WTC11 (cell line): ENCODE data around the gene MAN1A2. TPM values are rescaled to one million over a fixed set of nuclear protein-coding genes. Genes with fewer than 3 reads are reported as not detected.

Experiments used
- ATAC-seq: fragments of 200-7000 bp; cut with Tn5 transposase; 2 replicates; pipeline ENCODE4 v1.10.0; 2021; ENCODE audit warnings: mild to moderate bottlenecking, moderate library complexity
- CTCF ChIA-PET: fragments of 300-600 bp; sonication (Branson Sonifier 250); formaldehyde crosslinking; loops from one replicate; lab custom pipeline; 2021; ENCODE audit warnings: antibody characterized with exemption; lab: Charles Lee
- POLR2A ChIA-PET: fragments of 350-600 bp; sonication (Branson Sonifier 250); formaldehyde crosslinking; loops from one replicate; lab custom pipeline; 2021; ENCODE audit warnings: antibody characterized with exemption; lab: Charles Lee
- DNase-seq: peaks from one replicate; pipeline ENCODE4 v3.0.0; 2021; ENCODE audit warnings: low spot score
- H3K27ac Mint-ChIP-seq: 2 replicates; pipeline ENCODE4 v1.8.0; 2021; ENCODE audit warnings: mixed read lengths
- H3K27me3 Mint-ChIP-seq: 2 replicates; pipeline ENCODE4 v1.8.0; 2021; ENCODE audit warnings: low read depth, mild to moderate bottlenecking, moderate library complexity, mixed read lengths
- H3K36me3 Mint-ChIP-seq: 2 replicates; pipeline ENCODE4 v1.8.0; 2021; ENCODE audit warnings: mixed read lengths
- H3K4me1 Mint-ChIP-seq: 2 replicates; pipeline ENCODE4 v1.8.0; 2022; ENCODE audit warnings: mixed read lengths
- H3K4me3 Mint-ChIP-seq: 2 replicates; pipeline ENCODE4 v1.8.0; 2021; ENCODE audit warnings: mild to moderate bottlenecking, moderate library complexity, mixed read lengths
- H3K9me3 Mint-ChIP-seq: 2 replicates; pipeline ENCODE4 v1.8.0; 2021; ENCODE audit warnings: mixed read lengths
- CREM ChIP-seq: sonication (generic); formaldehyde crosslinking; IDR thresholded peaks from 2 replicates; pipeline ENCODE4 v1.8.1; 2022; ENCODE audit warnings: mild to moderate bottlenecking, missing genetic modification reagents, moderate library complexity
- GABPB1 ChIP-seq: sonication (generic); formaldehyde crosslinking; IDR thresholded peaks from 2 replicates; pipeline ENCODE4 v1.8.1; 2023; ENCODE audit warnings: mild to moderate bottlenecking, missing genetic modification reagents
- GTF2I ChIP-seq: fragments of 250-450 bp; sonication (Bioruptor Pico); conservative IDR thresholded peaks from 2 replicates; pipeline ENCODE4 v1.4.0; 2021; ENCODE audit warnings: mild to moderate bottlenecking
- IRF2 ChIP-seq: sonication (generic); formaldehyde crosslinking; IDR thresholded peaks from 2 replicates; pipeline ENCODE4 v1.8.0; 2022; ENCODE audit warnings: low read depth, missing genetic modification reagents, borderline replicate concordance
- JUN ChIP-seq: sonication (generic); formaldehyde crosslinking; IDR thresholded peaks from 2 replicates; pipeline ENCODE4 v1.8.0; 2023; ENCODE audit warnings: mild to moderate bottlenecking, missing genetic modification reagents
- NR1H2 ChIP-seq: sonication (generic); formaldehyde crosslinking; IDR thresholded peaks from 2 replicates; pipeline ENCODE4 v1.9.0; 2021; ENCODE audit warnings: mild to moderate bottlenecking, moderate library complexity, missing genetic modification reagents
- SMAD4 ChIP-seq: sonication (generic); formaldehyde crosslinking; IDR thresholded peaks from 2 replicates; pipeline ENCODE4 v1.8.0; 2022; ENCODE audit warnings: mild to moderate bottlenecking, missing genetic modification reagents
- SP1 ChIP-seq: sonication (generic); formaldehyde crosslinking; conservative IDR thresholded peaks from 2 replicates; pipeline ENCODE4 v1.8.1; 2022; ENCODE audit warnings: missing genetic modification reagents
- total RNA-seq: library from RNA; stranded (reverse); gene quantifications from 3 replicates; pipeline ENCODE4 v1.2.3, GENCODE V29; 2021
- TF ChIP-seq, protein P1 (sequence below): sonication (generic); formaldehyde crosslinking; IDR thresholded peaks from 2 replicates; pipeline ENCODE4 v1.8.1; 2022; ENCODE audit warnings: low read depth, mild to moderate bottlenecking, moderate library complexity, missing genetic modification reagents, borderline replicate concordance
- TF ChIP-seq, protein P2 (sequence below): sonication (generic); formaldehyde crosslinking; IDR thresholded peaks from 2 replicates; pipeline ENCODE4 v1.8.1; 2023; ENCODE audit warnings: mild to moderate bottlenecking, missing genetic modification reagents, moderate library complexity
- TF ChIP-seq, protein P3 (sequence below): sonication (generic); formaldehyde crosslinking; IDR thresholded peaks from 2 replicates; pipeline ENCODE4 v1.8.1; 2022; ENCODE audit warnings: missing genetic modification reagents, borderline replicate concordance
- TF ChIP-seq, protein P4 (sequence below): sonication (generic); formaldehyde crosslinking; IDR thresholded peaks from 2 replicates; pipeline ENCODE4 v1.8.1; 2023; ENCODE audit warnings: mild to moderate bottlenecking, missing genetic modification reagents
- TF ChIP-seq, protein P5 (sequence below): sonication (generic); formaldehyde crosslinking; IDR thresholded peaks from 2 replicates; pipeline ENCODE4 v1.8.0; 2023; ENCODE audit warnings: mild to moderate bottlenecking, missing genetic modification reagents
- TF ChIP-seq, protein P6 (sequence below): sonication (generic); formaldehyde crosslinking; IDR thresholded peaks from 2 replicates; pipeline ENCODE4 v1.8.0; 2022; ENCODE audit warnings: missing genetic modification reagents
- TF ChIP-seq, protein P7 (sequence below): sonication (generic); formaldehyde crosslinking; IDR thresholded peaks from 2 replicates; pipeline ENCODE4 v1.8.0; 2022; ENCODE audit warnings: mild to moderate bottlenecking, missing genetic modification reagents

The MAN1A2 gene
- total RNA-seq, 1 experiment from 2014 or later = 16.0 TPM

DNA sequence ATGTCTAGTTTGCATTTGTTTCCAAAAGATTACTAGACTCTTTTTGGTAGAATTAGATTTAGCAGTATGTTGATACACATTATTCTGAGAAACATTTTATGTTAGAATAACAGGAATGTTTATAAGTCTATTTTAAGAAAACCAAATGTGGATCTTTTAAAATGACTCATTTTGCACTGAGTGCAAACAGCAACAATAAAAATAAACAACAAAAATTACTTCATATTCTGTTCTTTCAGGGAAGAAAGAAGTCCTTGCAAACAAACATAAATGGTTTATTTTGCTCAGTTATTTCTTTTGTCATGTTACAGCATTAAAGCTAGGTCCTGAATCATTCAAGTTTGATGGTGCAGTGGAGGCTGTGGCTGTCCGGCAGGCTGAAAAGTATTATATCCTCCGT lies 131.8 kb downstream of the MAN1A2 start:
- ATAC-seq = no peak

More for the DNA sequence above, 131.8 kb downstream of the MAN1A2 start:
- Mint-ChIP-seq H3K27ac (no peak overlapping the region), H3K4me3 (no peak overlapping the region), H3K9me3 (no peaks in the 10 kb centered on the region), H3K36me3 (no peaks in the 10 kb centered on the region), H3K4me1 (peaks cover 3% of the 10 kb centered on the region; the same call in 1 of the 2 replicates), H3K27me3 (no peaks in the 10 kb centered on the region)
- TF ChIP-seq GABPB1 (CRISPR knock-in tag) (no peak), NR1H2 (CRISPR knock-in tag) (no peak), SMAD4 (CRISPR knock-in tag) (no peak), CREM (CRISPR knock-in tag) (no peak), JUN (no peak), GTF2I (CRISPR knock-in tag) (no peak), IRF2 (CRISPR knock-in tag) (no peak), SP1 (no peak)
- TF ChIP-seq, protein P1, sequence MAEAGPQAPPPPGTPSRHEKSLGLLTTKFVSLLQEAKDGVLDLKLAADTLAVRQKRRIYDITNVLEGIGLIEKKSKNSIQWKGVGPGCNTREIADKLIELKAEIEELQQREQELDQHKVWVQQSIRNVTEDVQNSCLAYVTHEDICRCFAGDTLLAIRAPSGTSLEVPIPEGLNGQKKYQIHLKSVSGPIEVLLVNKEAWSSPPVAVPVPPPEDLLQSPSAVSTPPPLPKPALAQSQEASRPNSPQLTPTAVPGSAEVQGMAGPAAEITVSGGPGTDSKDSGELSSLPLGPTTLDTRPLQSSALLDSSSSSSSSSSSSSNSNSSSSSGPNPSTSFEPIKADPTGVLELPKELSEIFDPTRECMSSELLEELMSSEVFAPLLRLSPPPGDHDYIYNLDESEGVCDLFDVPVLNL (CRISPR knock-in tag) = no peak
- TF ChIP-seq, protein P2, sequence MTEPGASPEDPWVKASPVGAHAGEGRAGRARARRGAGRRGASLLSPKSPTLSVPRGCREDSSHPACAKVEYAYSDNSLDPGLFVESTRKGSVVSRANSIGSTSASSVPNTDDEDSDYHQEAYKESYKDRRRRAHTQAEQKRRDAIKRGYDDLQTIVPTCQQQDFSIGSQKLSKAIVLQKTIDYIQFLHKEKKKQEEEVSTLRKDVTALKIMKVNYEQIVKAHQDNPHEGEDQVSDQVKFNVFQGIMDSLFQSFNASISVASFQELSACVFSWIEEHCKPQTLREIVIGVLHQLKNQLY = no peak
- TF ChIP-seq, protein P3, sequence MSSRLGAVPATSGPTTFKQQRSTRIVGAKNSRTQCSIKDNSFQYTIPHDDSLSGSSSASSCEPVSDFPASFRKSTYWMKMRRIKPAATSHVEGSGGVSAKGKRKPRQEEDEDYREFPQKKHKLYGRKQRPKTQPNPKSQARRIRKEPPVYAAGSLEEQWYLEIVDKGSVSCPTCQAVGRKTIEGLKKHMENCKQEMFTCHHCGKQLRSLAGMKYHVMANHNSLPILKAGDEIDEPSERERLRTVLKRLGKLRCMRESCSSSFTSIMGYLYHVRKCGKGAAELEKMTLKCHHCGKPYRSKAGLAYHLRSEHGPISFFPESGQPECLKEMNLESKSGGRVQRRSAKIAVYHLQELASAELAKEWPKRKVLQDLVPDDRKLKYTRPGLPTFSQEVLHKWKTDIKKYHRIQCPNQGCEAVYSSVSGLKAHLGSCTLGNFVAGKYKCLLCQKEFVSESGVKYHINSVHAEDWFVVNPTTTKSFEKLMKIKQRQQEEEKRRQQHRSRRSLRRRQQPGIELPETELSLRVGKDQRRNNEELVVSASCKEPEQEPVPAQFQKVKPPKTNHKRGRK (CRISPR knock-in tag) = no peak
- TF ChIP-seq, protein P4, sequence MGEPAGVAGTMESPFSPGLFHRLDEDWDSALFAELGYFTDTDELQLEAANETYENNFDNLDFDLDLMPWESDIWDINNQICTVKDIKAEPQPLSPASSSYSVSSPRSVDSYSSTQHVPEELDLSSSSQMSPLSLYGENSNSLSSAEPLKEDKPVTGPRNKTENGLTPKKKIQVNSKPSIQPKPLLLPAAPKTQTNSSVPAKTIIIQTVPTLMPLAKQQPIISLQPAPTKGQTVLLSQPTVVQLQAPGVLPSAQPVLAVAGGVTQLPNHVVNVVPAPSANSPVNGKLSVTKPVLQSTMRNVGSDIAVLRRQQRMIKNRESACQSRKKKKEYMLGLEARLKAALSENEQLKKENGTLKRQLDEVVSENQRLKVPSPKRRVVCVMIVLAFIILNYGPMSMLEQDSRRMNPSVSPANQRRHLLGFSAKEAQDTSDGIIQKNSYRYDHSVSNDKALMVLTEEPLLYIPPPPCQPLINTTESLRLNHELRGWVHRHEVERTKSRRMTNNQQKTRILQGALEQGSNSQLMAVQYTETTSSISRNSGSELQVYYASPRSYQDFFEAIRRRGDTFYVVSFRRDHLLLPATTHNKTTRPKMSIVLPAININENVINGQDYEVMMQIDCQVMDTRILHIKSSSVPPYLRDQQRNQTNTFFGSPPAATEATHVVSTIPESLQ (CRISPR knock-in tag) = no peak
- TF ChIP-seq, protein P5, sequence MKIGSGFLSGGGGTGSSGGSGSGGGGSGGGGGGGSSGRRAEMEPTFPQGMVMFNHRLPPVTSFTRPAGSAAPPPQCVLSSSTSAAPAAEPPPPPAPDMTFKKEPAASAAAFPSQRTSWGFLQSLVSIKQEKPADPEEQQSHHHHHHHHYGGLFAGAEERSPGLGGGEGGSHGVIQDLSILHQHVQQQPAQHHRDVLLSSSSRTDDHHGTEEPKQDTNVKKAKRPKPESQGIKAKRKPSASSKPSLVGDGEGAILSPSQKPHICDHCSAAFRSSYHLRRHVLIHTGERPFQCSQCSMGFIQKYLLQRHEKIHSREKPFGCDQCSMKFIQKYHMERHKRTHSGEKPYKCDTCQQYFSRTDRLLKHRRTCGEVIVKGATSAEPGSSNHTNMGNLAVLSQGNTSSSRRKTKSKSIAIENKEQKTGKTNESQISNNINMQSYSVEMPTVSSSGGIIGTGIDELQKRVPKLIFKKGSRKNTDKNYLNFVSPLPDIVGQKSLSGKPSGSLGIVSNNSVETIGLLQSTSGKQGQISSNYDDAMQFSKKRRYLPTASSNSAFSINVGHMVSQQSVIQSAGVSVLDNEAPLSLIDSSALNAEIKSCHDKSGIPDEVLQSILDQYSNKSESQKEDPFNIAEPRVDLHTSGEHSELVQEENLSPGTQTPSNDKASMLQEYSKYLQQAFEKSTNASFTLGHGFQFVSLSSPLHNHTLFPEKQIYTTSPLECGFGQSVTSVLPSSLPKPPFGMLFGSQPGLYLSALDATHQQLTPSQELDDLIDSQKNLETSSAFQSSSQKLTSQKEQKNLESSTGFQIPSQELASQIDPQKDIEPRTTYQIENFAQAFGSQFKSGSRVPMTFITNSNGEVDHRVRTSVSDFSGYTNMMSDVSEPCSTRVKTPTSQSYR = no peak
- TF ChIP-seq, protein P6, sequence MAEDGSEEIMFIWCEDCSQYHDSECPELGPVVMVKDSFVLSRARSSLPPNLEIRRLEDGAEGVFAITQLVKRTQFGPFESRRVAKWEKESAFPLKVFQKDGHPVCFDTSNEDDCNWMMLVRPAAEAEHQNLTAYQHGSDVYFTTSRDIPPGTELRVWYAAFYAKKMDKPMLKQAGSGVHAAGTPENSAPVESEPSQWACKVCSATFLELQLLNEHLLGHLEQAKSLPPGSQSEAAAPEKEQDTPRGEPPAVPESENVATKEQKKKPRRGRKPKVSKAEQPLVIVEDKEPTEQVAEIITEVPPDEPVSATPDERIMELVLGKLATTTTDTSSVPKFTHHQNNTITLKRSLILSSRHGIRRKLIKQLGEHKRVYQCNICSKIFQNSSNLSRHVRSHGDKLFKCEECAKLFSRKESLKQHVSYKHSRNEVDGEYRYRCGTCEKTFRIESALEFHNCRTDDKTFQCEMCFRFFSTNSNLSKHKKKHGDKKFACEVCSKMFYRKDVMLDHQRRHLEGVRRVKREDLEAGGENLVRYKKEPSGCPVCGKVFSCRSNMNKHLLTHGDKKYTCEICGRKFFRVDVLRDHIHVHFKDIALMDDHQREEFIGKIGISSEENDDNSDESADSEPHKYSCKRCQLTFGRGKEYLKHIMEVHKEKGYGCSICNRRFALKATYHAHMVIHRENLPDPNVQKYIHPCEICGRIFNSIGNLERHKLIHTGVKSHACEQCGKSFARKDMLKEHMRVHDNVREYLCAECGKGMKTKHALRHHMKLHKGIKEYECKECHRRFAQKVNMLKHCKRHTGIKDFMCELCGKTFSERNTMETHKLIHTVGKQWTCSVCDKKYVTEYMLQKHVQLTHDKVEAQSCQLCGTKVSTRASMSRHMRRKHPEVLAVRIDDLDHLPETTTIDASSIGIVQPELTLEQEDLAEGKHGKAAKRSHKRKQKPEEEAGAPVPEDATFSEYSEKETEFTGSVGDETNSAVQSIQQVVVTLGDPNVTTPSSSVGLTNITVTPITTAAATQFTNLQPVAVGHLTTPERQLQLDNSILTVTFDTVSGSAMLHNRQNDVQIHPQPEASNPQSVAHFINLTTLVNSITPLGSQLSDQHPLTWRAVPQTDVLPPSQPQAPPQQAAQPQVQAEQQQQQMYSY (CRISPR knock-in tag) = no peak
- TF ChIP-seq, protein P7, sequence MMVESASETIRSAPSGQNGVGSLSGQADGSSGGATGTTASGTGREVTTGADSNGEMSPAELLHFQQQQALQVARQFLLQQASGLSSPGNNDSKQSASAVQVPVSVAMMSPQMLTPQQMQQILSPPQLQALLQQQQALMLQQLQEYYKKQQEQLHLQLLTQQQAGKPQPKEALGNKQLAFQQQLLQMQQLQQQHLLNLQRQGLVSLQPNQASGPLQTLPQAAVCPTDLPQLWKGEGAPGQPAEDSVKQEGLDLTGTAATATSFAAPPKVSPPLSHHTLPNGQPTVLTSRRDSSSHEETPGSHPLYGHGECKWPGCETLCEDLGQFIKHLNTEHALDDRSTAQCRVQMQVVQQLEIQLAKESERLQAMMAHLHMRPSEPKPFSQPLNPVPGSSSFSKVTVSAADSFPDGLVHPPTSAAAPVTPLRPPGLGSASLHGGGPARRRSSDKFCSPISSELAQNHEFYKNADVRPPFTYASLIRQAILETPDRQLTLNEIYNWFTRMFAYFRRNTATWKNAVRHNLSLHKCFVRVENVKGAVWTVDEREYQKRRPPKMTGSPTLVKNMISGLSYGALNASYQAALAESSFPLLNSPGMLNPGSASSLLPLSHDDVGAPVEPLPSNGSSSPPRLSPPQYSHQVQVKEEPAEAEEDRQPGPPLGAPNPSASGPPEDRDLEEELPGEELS (CRISPR knock-in tag) = no peak
- ChIA-PET POLR2A (no interaction called here), CTCF (no interaction called here)
- no peak for DNase-seq
